PFSK-1 (cell line): ENCODE data around the gene SLC2A4RG.

Experiments used
- FOXP2 ChIP-seq: optimal IDR thresholded peaks from 2 replicates; pipeline ENCODE3; 2011; ENCODE audit warnings: borderline replicate concordance, control low read depth, inconsistent platforms; ENCODE audit not compliant: insufficient read depth; ENCODE audit errors: extremely low read length, extremely low read depth
- POLR2AphosphoS5 ChIP-seq: IDR thresholded peaks from 2 replicates; pipeline ENCODE4 v1.6.1; 2012; ENCODE audit warnings: low read depth, mild to moderate bottlenecking, control low read depth, low read length, moderate library complexity
- SIN3A ChIP-seq: IDR thresholded peaks from 2 replicates; pipeline ENCODE4 v1.6.1; 2012; ENCODE audit warnings: mild to moderate bottlenecking, low read length, moderate library complexity, borderline replicate concordance; ENCODE audit not compliant: insufficient read depth
- TAF1 ChIP-seq: IDR thresholded peaks from 2 replicates; pipeline ENCODE4 v1.6.1; 2012; ENCODE audit warnings: low read length, control low read depth, borderline replicate concordance; ENCODE audit not compliant: insufficient read depth
- TF ChIP-seq, protein P1 (sequence below), 2 experiments: IDR thresholded peaks; 2 replicates each; pipeline versions ENCODE4 v1.6.1 to v1.8.0; 2011 to 2012; ENCODE audit warnings: low read depth in 2 of 2, low read length in 2 of 2, control low read depth in 1 of 2, inconsistent platforms in 1 of 2, mild to moderate bottlenecking in 1 of 2, moderate library complexity in 1 of 2; ENCODE audit not compliant: insufficient read depth in 1 of 2

Gene SLC2A4RG

GRCh38 chr20:63769891-63770474 is 30.4 kb downstream of the SLC2A4RG start:
- TF ChIP-seq TAF1 = no peak
- TF ChIP-seq, protein P1, sequence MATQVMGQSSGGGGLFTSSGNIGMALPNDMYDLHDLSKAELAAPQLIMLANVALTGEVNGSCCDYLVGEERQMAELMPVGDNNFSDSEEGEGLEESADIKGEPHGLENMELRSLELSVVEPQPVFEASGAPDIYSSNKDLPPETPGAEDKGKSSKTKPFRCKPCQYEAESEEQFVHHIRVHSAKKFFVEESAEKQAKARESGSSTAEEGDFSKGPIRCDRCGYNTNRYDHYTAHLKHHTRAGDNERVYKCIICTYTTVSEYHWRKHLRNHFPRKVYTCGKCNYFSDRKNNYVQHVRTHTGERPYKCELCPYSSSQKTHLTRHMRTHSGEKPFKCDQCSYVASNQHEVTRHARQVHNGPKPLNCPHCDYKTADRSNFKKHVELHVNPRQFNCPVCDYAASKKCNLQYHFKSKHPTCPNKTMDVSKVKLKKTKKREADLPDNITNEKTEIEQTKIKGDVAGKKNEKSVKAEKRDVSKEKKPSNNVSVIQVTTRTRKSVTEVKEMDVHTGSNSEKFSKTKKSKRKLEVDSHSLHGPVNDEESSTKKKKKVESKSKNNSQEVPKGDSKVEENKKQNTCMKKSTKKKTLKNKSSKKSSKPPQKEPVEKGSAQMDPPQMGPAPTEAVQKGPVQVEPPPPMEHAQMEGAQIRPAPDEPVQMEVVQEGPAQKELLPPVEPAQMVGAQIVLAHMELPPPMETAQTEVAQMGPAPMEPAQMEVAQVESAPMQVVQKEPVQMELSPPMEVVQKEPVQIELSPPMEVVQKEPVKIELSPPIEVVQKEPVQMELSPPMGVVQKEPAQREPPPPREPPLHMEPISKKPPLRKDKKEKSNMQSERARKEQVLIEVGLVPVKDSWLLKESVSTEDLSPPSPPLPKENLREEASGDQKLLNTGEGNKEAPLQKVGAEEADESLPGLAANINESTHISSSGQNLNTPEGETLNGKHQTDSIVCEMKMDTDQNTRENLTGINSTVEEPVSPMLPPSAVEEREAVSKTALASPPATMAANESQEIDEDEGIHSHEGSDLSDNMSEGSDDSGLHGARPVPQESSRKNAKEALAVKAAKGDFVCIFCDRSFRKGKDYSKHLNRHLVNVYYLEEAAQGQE (IDR thresholded peaks at IDR 0.05; ENCODE audit: insufficient read depth in 1 of 2, low read depth in 2 of 2, low read length in 2 of 2) = no peak
- no peak for TF ChIP-seq SIN3A
- no peak for TF ChIP-seq POLR2AphosphoS5
- TF ChIP-seq FOXP2 = no peak

DNA sequence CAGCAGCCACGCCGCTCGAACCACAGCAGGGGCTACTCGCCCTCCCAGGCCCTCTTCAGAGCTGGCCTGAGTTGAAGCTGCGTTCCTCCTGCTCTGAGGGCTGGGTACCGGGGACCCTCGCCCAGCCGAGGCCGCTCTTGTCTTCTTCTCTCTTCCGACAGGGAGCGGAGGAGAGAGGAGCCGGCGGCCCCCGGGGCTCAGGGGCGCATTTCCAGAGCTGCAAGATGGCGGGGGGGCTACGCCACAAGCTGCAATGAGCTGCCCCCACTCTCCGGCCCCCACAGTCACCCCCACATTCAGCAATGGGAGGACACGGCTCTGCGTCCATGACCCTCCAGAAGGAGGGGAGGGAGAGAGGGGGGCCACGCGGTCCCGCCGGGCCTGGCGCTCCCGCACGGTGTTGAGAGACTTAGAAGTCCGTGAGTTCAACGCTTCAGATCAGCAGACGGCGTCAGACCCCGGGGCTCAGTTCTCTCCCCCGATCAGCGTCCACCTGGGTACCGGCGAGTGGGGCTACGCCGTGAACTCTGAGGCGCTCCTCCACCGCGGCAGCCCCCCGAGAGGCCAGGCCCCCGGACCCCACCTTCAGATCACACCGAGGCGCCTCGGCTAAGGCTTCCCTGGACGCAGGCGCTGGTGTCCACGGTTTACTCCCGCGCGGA is 31.6 kb downstream of the SLC2A4RG start:
- TF ChIP-seq SIN3A = no peak
- no peak for TF ChIP-seq FOXP2
- TF ChIP-seq TAF1 = no peak
- TF ChIP-seq POLR2AphosphoS5 = no peak
- TF ChIP-seq, protein P1 (IDR thresholded peaks at IDR 0.05; ENCODE audit: insufficient read depth in 1 of 2, low read depth in 2 of 2, low read length in 2 of 2) = no peak

- TF ChIP-seq SIN3A (no peak), TAF1 (no peak), POLR2AphosphoS5 (no peak), FOXP2 (no peak)
- TF ChIP-seq, protein P1 (IDR thresholded peaks at IDR 0.05; ENCODE audit: insufficient read depth in 1 of 2, low read depth in 2 of 2, low read length in 2 of 2) = no peak
These were observed 33.4 kb downstream of the SLC2A4RG start for GRCh38 chr20:63772781-63773518.

DNA sequence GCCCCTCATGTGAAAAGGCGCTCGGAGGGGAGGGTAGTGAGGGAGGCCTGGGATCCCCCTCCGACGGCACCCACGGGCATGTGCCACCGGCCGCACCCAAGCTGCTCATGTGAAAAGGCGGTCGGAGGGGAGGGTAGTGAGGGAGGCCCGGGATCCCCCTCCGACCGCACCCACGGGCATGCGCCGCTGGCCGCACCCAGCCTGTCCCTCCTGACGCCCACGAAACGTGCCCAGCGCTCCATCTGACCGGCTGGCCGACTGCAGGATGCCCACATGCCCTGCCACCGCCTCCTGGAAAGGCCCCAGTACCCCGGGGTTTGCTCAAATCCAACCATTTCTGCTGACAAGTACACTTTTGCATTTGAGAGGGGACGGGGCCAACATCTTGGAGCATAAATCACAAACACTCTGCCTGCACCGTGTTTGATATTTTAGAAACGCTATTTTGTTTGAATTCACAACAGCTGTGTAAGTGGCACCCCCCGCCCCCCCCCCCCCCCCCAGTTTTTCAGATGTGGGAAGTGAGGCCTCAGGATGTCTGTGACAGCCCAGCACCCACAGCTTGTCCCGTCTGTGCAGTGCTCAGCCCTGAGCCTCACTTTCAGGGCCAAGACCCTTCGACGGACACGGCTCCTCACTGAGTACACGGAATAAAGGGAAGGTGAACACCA is 34.1 kb downstream of the SLC2A4RG start:
- TF ChIP-seq, protein P1 (IDR thresholded peaks at IDR 0.05; ENCODE audit: insufficient read depth in 1 of 2, low read depth in 2 of 2, low read length in 2 of 2) = no peak
- no peak for TF ChIP-seq TAF1
- TF ChIP-seq POLR2AphosphoS5 = no peak
- no peak for TF ChIP-seq SIN3A
- no peak for TF ChIP-seq FOXP2
